Breast epithelium (tissue), 3 donors: ENCODE results near the gene ZC3H13.

Experiments
- POLR2A ChIP-seq: fragments of 450-650 bp; IDR thresholded peaks from one replicate; pipeline ENCODE4 v1.6.1; 2016; ENCODE audit warnings: antibody characterized with exemption, mild to moderate bottlenecking, moderate library complexity
- TF ChIP-seq, protein P1 (sequence below), 3 donors: fragments of 450-650 bp; IDR thresholded peaks; one replicate each; pipeline ENCODE4 v1.5.1; 2016 to 2017; ENCODE audit warnings: antibody characterized with exemption in 3 of 3, mild to moderate bottlenecking in 3 of 3, moderate library complexity in 3 of 3

DNA sequence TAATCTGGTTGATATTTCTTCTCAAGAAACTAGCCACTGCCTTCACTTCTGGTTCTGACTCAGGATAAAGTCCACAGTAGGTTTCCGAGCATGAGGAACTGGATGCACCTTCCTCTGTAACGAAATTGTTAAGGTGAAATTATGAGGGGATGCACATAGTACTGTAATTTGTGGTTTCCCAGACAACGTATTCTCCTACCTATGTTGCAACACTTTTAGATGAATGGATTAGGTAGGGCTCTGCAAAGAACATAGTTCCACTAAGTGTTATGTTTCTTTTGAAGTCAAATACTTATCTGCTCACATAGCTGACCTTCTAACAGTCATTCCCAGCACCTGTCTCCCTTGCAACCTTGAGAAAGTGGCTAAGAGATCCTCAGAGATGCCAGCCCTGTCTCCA, 5.7 kb upstream of the ZC3H13 start:
- TF ChIP-seq, protein P1, sequence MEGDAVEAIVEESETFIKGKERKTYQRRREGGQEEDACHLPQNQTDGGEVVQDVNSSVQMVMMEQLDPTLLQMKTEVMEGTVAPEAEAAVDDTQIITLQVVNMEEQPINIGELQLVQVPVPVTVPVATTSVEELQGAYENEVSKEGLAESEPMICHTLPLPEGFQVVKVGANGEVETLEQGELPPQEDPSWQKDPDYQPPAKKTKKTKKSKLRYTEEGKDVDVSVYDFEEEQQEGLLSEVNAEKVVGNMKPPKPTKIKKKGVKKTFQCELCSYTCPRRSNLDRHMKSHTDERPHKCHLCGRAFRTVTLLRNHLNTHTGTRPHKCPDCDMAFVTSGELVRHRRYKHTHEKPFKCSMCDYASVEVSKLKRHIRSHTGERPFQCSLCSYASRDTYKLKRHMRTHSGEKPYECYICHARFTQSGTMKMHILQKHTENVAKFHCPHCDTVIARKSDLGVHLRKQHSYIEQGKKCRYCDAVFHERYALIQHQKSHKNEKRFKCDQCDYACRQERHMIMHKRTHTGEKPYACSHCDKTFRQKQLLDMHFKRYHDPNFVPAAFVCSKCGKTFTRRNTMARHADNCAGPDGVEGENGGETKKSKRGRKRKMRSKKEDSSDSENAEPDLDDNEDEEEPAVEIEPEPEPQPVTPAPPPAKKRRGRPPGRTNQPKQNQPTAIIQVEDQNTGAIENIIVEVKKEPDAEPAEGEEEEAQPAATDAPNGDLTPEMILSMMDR (IDR thresholded peaks at IDR 0.05) = no peak
- no peak for TF ChIP-seq POLR2A
